Liver (tissue), 9 donors: Measurements from ENCODE around the gene MB21D2. TPM values are rescaled to one million over a fixed set of nuclear protein-coding genes. Genes with fewer than 3 reads are reported as not detected.

Experiments
- DNase-seq: peaks from one replicate; pipeline ENCODE4 v3.0.0-alpha.2; 2017; ENCODE audit warnings: low spot score
- H3K27ac ChIP-seq, 2 donors: one replicate each; pipeline ENCODE4 v1.7.0; 2013; ENCODE audit warnings: inconsistent platforms in 2 of 2, low read length in 2 of 2, control low read depth in 1 of 2, low read depth in 1 of 2, mild to moderate bottlenecking in 1 of 2
- H3K27me3 ChIP-seq, 4 donors: one replicate each; pipeline versions ENCODE4 v1.6.1 to v1.7.0; 2013; ENCODE audit warnings: low read length in 3 of 4, inconsistent platforms in 1 of 4, mild to moderate bottlenecking in 1 of 4, moderate library complexity in 1 of 4; ENCODE audit not compliant: control insufficient read depth in 4 of 4, insufficient read depth in 4 of 4
- H3K36me3 ChIP-seq, 4 donors: one replicate each; pipeline versions ENCODE4 v1.6.1 to v1.7.0; 2013; ENCODE audit warnings: low read length in 3 of 4, mild to moderate bottlenecking in 3 of 4, low read depth in 1 of 4, moderate library complexity in 1 of 4; ENCODE audit not compliant: control insufficient read depth in 4 of 4, insufficient read depth in 3 of 4
- H3K4me1 ChIP-seq, 4 donors: one replicate each; pipeline versions ENCODE4 v1.6.1 to v1.7.0; 2013; ENCODE audit warnings: low read length in 3 of 4, mild to moderate bottlenecking in 3 of 4, moderate library complexity in 1 of 4; ENCODE audit not compliant: control insufficient read depth in 4 of 4, insufficient read depth in 4 of 4
- H3K4me3 ChIP-seq, 3 donors: one replicate each; pipeline versions ENCODE4 v1.6.1 to v1.7.0; 2013; ENCODE audit warnings: low read length in 3 of 3, control low read depth in 1 of 3, low read depth in 1 of 3, mild to moderate bottlenecking in 1 of 3
- H3K9ac ChIP-seq, 2 donors: one replicate each; pipeline ENCODE4 v1.7.0; 2013; ENCODE audit warnings: low read length in 2 of 2, mild to moderate bottlenecking in 2 of 2, moderate library complexity in 2 of 2, control low read depth in 1 of 2, low read depth in 1 of 2
- H3K9me3 ChIP-seq, 4 donors: one replicate each; pipeline versions ENCODE4 v1.6.1 to v1.7.0; 2013; ENCODE audit warnings: low read length in 3 of 4; ENCODE audit not compliant: control insufficient read depth in 4 of 4
- EGR1 ChIP-seq, 2 donors: IDR thresholded peaks; 2 replicates each; pipeline ENCODE4 v1.6.1; 2016 to 2018; ENCODE audit warnings: antibody characterized with exemption in 2 of 2, low read depth in 2 of 2
- FOXA1 ChIP-seq: IDR thresholded peaks from 2 replicates; pipeline ENCODE4 v1.6.1; 2016; ENCODE audit warnings: antibody characterized with exemption
- FOXA2 ChIP-seq: IDR thresholded peaks from 2 replicates; pipeline ENCODE4 v1.6.1; 2016; ENCODE audit warnings: antibody characterized with exemption
- HNF4A ChIP-seq, 2 donors: conservative IDR thresholded peaks; 2 replicates each; pipeline ENCODE4 v1.6.1; 2016; ENCODE audit warnings: antibody characterized with exemption in 2 of 2, mild to moderate bottlenecking in 2 of 2
- HNF4G ChIP-seq: IDR thresholded peaks from 2 replicates; pipeline ENCODE4 v1.6.1; 2016; ENCODE audit warnings: antibody characterized with exemption
- NR2F2 ChIP-seq: IDR thresholded peaks from 2 replicates; pipeline ENCODE4 v1.6.1; 2016; ENCODE audit warnings: antibody characterized with exemption
- RAD21 ChIP-seq, 2 donors: IDR thresholded peaks; 2 replicates each; pipeline ENCODE4 v1.6.1; 2016; ENCODE audit warnings: antibody characterized with exemption in 2 of 2, mild to moderate bottlenecking in 2 of 2
- RXRA ChIP-seq, 2 donors: IDR thresholded peaks; 2 replicates each; pipeline ENCODE4 v1.6.1; 2017 to 2018; ENCODE audit warnings: antibody characterized with exemption in 2 of 2, mild to moderate bottlenecking in 1 of 2
- SP1 ChIP-seq: IDR thresholded peaks from 2 replicates; pipeline ENCODE4 v1.6.1; 2018; ENCODE audit warnings: antibody characterized with exemption, mild to moderate bottlenecking
- YY1 ChIP-seq: IDR thresholded peaks from 2 replicates; pipeline ENCODE4 v1.6.1; 2016; ENCODE audit warnings: antibody characterized with exemption, mild to moderate bottlenecking
- WGBS: extraction: QIAGEN DNeasy Blood & Tissue Kit; methylation state at CpG from one replicate; pipeline ENCODE4 v1.1.7; 2013; 5-methylcytosine and 5-hydroxymethylcytosine counted together
- polyA plus RNA-seq, 2 donors: library from polyadenylated mRNA; stranded (reverse) in 1 of 2; unstranded in 1 of 2; fragments of 200-250 nt in 1 of 2; fragments of >200 nt in 1 of 2; fragmentation: Nextera tagmentation in 1 of 2; extraction: Ambion mirVana in 1 of 2; gene quantifications; one replicate each; pipeline versions ENCODE4 v1.2.1 to v1.2.3, GENCODE V29; 2013 to 2015
- total RNA-seq, 2 donors: library from RNA; depleted of rRNA; stranded (reverse); fragments of >200 nt; gene quantifications; one replicate each; pipeline ENCODE4 v1.2.3, GENCODE V29; 2014
- TF ChIP-seq, protein P1 (sequence below): IDR thresholded peaks from 2 replicates; pipeline ENCODE4 v1.6.1; 2016; ENCODE audit warnings: antibody characterized with exemption
- TF ChIP-seq, protein P2 (sequence below): fragments of 150-350 bp; IDR thresholded peaks from 2 replicates; pipeline ENCODE4 v1.5.1; 2017; ENCODE audit warnings: improper control_type of control experiment, low read depth, low read length; ENCODE audit not compliant: missing input control
- TF ChIP-seq, protein P3 (sequence below): IDR thresholded peaks from 2 replicates; pipeline ENCODE4 v1.6.1; 2016; ENCODE audit warnings: antibody characterized with exemption, mild to moderate bottlenecking
- TF ChIP-seq, protein P4 (sequence below): IDR thresholded peaks from 2 replicates; pipeline ENCODE4 v1.6.1; 2016; ENCODE audit warnings: antibody characterized with exemption
- donor health status: healthy.
- donor health status: healthy.
- donor health status: healthy.
- donor health status: healthy.
- donor health status: healthy.

MB21D2 gene
- total and polyA plus RNA-seq, 4 donors, result 0.13 to 1.9 (median 0.46) TPM

DNA sequence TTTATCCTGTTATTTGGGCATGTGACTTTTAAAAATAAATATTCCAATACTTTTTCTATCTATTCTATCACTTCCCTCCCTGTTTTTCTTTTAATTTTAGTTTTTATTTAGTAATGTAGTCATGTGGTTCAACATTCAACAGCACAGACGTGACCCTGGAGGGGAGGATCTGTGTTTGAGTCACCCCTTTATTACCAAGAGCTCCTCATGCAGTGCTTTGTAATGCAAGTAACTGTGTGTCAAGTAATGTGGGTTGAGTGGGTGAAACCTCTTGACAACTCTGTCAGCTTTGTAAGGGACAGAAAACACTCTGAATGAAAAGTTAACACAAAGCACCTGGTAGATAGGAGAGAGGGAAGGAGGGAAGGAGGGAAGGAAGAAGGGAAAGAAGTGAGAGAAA, 100.6 kb downstream of the MB21D2 start:
- Histone ChIP-seq H3K9me3 (no peaks in the 10 kb centered on the region), H3K36me3 (no peaks in the 10 kb centered on the region), H3K27ac (no peak overlapping the region), H3K4me1 (no peaks in the 10 kb centered on the region), H3K27me3 (no peaks in the 10 kb centered on the region), H3K4me3 (no peak overlapping the region), H3K9ac (no peak overlapping the region)
- WGBS, result 87% methylated on average over 1 of the region's 1 CpG
- TF ChIP-seq EGR1 (IDR thresholded peaks at IDR 0.05; ENCODE audit: low read depth in 2 of 2), result no peak
- no peak for TF ChIP-seq SP1
- no peak for TF ChIP-seq HNF4G
- no peak for TF ChIP-seq FOXA1
- no peak for DNase-seq

DNA sequence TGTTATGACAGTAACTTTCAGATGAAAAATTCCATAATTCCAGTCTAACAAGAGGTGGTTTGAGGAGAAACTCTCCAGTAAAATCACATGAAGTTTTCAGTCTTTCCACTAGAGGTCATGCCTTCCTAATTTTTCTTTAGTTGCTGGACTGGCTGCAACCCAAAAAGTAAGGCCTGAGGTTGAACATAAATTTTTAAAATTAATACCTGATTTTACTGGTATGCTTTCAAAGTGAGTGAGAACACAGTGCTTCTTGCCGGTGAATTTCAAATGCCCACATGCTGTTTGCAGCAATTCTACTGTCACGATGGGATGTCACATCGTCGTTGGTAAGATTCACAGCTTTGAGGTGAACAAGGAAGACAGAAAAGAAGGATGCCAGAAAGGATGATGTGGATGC, 101.3 kb downstream of the MB21D2 start:
- no peak overlapping the region for H3K4me3 ChIP-seq
- H3K27me3 ChIP-seq, result no peaks in the 10 kb centered on the region
- no peak overlapping the region for H3K27ac ChIP-seq
- no peaks in the 10 kb centered on the region for H3K36me3 ChIP-seq
- WGBS, result 79% methylated on average over 4 of the region's 4 CpGs
- H3K4me1 ChIP-seq, result no peaks in the 10 kb centered on the region
- TF ChIP-seq FOXA1, result no peak
- TF ChIP-seq, protein P1, sequence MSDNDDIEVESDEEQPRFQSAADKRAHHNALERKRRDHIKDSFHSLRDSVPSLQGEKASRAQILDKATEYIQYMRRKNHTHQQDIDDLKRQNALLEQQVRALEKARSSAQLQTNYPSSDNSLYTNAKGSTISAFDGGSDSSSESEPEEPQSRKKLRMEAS, result no peak
- TF ChIP-seq, protein P2, sequence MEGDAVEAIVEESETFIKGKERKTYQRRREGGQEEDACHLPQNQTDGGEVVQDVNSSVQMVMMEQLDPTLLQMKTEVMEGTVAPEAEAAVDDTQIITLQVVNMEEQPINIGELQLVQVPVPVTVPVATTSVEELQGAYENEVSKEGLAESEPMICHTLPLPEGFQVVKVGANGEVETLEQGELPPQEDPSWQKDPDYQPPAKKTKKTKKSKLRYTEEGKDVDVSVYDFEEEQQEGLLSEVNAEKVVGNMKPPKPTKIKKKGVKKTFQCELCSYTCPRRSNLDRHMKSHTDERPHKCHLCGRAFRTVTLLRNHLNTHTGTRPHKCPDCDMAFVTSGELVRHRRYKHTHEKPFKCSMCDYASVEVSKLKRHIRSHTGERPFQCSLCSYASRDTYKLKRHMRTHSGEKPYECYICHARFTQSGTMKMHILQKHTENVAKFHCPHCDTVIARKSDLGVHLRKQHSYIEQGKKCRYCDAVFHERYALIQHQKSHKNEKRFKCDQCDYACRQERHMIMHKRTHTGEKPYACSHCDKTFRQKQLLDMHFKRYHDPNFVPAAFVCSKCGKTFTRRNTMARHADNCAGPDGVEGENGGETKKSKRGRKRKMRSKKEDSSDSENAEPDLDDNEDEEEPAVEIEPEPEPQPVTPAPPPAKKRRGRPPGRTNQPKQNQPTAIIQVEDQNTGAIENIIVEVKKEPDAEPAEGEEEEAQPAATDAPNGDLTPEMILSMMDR, result peak; percentile 80
- TF ChIP-seq RAD21 (IDR thresholded peaks at IDR 0.05), result peak; percentile 91 to 92
- no peaks in the 10 kb centered on the region for H3K9me3 ChIP-seq
- no peak overlapping the region for H3K9ac ChIP-seq
- no peak for DNase-seq

DNA sequence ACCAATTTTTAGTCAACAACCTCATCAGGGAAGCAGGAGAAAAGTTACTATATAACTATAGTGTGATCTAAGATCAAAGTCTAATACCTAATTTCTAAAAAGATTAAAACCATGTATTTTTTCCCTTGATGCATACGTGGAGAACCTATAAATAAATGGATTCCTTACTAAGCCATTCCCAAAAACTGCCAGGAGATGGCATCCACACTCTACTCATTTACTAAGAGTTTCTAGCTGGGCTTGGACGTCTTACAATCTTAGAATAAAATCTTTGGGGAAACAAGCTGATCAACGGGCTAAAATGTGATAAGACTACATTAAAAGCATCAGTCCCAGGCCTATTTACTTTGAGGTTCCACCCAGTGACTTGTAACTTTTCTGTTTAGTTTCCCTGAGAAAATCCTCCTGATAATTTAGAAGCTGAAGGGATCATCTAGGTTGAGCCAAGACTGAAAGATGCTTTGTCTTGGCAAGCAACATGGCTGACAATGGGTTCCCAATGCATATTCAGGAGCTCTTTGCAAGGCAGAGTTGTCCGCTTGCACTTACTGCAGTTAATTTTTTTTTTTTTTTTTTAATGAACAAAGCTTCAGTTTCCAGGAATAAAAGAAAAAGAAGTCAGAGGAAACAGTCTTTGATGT, 104.8 kb downstream of the MB21D2 start:
- WGBS, result 14% methylated on average over 4 of the region's 4 CpGs
- Histone ChIP-seq H3K4me3 (no peak overlapping the region), H3K9ac (no peak overlapping the region), H3K9me3 (no peaks in the 10 kb centered on the region), H3K27me3 (no peaks in the 10 kb centered on the region), H3K4me1 (no peaks in the 10 kb centered on the region), H3K36me3 (no peaks in the 10 kb centered on the region), H3K27ac (no peak overlapping the region)
- TF ChIP-seq RAD21 (IDR thresholded peaks at IDR 0.05) (peak; percentile 83 to 86), NR2F2 (no peak)
- TF ChIP-seq, protein P2, result peak; percentile 63
- DNase-seq, result no peak

DNA sequence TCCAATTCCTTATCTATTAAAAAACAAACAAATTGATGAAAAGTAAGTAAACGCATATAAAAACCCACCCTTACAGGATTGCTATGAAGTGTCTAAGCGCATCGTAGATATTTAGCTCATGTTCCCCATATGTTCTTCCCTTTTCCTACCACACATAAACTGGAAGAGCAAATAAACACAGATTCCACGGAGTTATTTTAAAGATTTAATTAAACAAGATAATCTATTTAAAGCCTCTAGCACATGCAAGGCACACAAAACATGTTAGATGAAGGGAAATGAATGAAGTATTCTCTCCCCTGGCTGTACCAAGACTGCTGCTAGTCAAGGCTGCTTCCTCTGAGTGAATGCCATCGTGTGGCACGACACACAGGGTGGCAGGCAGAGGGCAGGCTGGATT, 111.9 kb downstream of the MB21D2 start:
- no peak for DNase-seq
- no peak for TF ChIP-seq RXRA (IDR thresholded peaks at IDR 0.05)
- TF ChIP-seq HNF4A (conservative IDR thresholded peaks at IDR 0.05), result no peak
- TF ChIP-seq SP1, result no peak
- no peak for TF ChIP-seq YY1
- TF ChIP-seq FOXA2, result no peak
- TF ChIP-seq, protein P3, sequence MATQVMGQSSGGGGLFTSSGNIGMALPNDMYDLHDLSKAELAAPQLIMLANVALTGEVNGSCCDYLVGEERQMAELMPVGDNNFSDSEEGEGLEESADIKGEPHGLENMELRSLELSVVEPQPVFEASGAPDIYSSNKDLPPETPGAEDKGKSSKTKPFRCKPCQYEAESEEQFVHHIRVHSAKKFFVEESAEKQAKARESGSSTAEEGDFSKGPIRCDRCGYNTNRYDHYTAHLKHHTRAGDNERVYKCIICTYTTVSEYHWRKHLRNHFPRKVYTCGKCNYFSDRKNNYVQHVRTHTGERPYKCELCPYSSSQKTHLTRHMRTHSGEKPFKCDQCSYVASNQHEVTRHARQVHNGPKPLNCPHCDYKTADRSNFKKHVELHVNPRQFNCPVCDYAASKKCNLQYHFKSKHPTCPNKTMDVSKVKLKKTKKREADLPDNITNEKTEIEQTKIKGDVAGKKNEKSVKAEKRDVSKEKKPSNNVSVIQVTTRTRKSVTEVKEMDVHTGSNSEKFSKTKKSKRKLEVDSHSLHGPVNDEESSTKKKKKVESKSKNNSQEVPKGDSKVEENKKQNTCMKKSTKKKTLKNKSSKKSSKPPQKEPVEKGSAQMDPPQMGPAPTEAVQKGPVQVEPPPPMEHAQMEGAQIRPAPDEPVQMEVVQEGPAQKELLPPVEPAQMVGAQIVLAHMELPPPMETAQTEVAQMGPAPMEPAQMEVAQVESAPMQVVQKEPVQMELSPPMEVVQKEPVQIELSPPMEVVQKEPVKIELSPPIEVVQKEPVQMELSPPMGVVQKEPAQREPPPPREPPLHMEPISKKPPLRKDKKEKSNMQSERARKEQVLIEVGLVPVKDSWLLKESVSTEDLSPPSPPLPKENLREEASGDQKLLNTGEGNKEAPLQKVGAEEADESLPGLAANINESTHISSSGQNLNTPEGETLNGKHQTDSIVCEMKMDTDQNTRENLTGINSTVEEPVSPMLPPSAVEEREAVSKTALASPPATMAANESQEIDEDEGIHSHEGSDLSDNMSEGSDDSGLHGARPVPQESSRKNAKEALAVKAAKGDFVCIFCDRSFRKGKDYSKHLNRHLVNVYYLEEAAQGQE, result no peak
- TF ChIP-seq RAD21 (IDR thresholded peaks at IDR 0.05), result no peak
- TF ChIP-seq EGR1 (IDR thresholded peaks at IDR 0.05; ENCODE audit: low read depth in 2 of 2), result no peak
- TF ChIP-seq NR2F2, result no peak
- no peak for TF ChIP-seq FOXA1
- TF ChIP-seq, protein P4, sequence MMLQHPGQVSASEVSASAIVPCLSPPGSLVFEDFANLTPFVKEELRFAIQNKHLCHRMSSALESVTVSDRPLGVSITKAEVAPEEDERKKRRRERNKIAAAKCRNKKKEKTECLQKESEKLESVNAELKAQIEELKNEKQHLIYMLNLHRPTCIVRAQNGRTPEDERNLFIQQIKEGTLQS, result no peak
- TF ChIP-seq, protein P1, result no peak
- H3K9ac ChIP-seq, result no peak overlapping the region
- no peaks in the 10 kb centered on the region for H3K4me1 ChIP-seq
- WGBS, result 89% methylated on average over 6 of the region's 6 CpGs
- no peaks in the 10 kb centered on the region for H3K27me3 ChIP-seq
- H3K36me3 ChIP-seq, result no peaks in the 10 kb centered on the region
- no peak overlapping the region for H3K27ac ChIP-seq
- no peak overlapping the region for H3K4me3 ChIP-seq
- no peaks in the 10 kb centered on the region for H3K9me3 ChIP-seq
